SU-DHL-6 (cell line): ENCODE data around the gene CDKAL1.

ENCODE experiments used
- H2AFZ ChIP-seq: fragments of 200-600 bp; sonication (generic); 2 replicates; pipeline ENCODE4 v1.6.1; 2014; ENCODE audit warnings: low read depth, mild to moderate bottlenecking, moderate library complexity, mixed read lengths, antibody characterized with exemption, low read length; ENCODE audit not compliant: severe bottlenecking
- H3F3A ChIP-seq: fragments of 200-600 bp; shearing (Covaris generic); 2 replicates; pipeline ENCODE4 v1.6.0; 2016; ENCODE audit warnings: antibody characterized with exemption, mild to moderate bottlenecking; ENCODE audit not compliant: insufficient read depth
- H3K27ac ChIP-seq: fragments of 200-600 bp; sonication (generic); 2 replicates; pipeline ENCODE4 v1.5.1; 2016; ENCODE audit warnings: low read depth, mild to moderate bottlenecking, low read length, moderate library complexity, mixed read lengths
- H3K27me3 ChIP-seq: fragments of 200-600 bp; sonication (generic), shearing (Covaris generic); 2 replicates; pipeline ENCODE4 v1.6.0; 2014; ENCODE audit warnings: mild to moderate bottlenecking, low read length
- H3K36me3 ChIP-seq: fragments of 200-600 bp; sonication (generic); 2 replicates; pipeline ENCODE4 v1.6.1; 2014; ENCODE audit warnings: mild to moderate bottlenecking, low read length, mixed read lengths
- H3K4me2 ChIP-seq: fragments of 300-600, 200-600 bp; shearing (Covaris generic), sonication (generic); 2 replicates; pipeline ENCODE4 v1.6.0; 2014; ENCODE audit warnings: low read length, low read depth, mild to moderate bottlenecking; ENCODE audit not compliant: poor library complexity, severe bottlenecking
- H3K4me3 ChIP-seq: fragments of 200-600 bp; sonication (generic); 2 replicates; pipeline ENCODE4 v1.5.1; 2014; ENCODE audit warnings: antibody characterized with exemption, low read length, mild to moderate bottlenecking, mixed read lengths; ENCODE audit not compliant: insufficient read depth, poor library complexity, severe bottlenecking
- H3K79me2 ChIP-seq: fragments of 200-600 bp; sonication (generic); 2 replicates; pipeline ENCODE4 v1.6.1; 2014; ENCODE audit warnings: mild to moderate bottlenecking, low read length, moderate library complexity; ENCODE audit not compliant: insufficient read depth
- H3K9ac ChIP-seq: fragments of 200-600 bp; sonication (generic); 2 replicates; pipeline ENCODE4 v1.7.0; 2014; ENCODE audit warnings: mild to moderate bottlenecking, low read length
- H3K9me2 ChIP-seq: fragments of 200-600 bp; sonication (generic); replicated peaks from 2 replicates; pipeline ENCODE4 v1.6.1; 2014; ENCODE audit warnings: low read length; ENCODE audit not compliant: insufficient read depth
- H3K9me3 ChIP-seq: fragments of 200-600 bp; sonication (generic); 2 replicates; pipeline ENCODE4 v1.6.1; 2014; ENCODE audit warnings: low read length, mixed read lengths; ENCODE audit not compliant: insufficient read depth
- H4K20me1 ChIP-seq: fragments of 200-600 bp; sonication (generic); 2 replicates; pipeline ENCODE4 v1.6.1; 2014; ENCODE audit warnings: low read depth, mild to moderate bottlenecking, antibody characterized with exemption, low read length, moderate library complexity, mixed read lengths
- CTCF ChIP-seq: fragments of 200-600 bp; sonication (generic); IDR thresholded peaks from one replicate; pipeline ENCODE4 v1.5.1; 2017; ENCODE audit warnings: antibody characterized with exemption, mild to moderate bottlenecking, low read length, moderate library complexity; ENCODE audit not compliant: insufficient read depth, poor library complexity, severe bottlenecking
- EZH2phosphoT487 ChIP-seq: fragments of 200-600 bp; sonication (generic), shearing (Covaris generic); conservative IDR thresholded peaks from 2 replicates; pipeline ENCODE4 v1.6.1; 2018; ENCODE audit warnings: mild to moderate bottlenecking, antibody characterized with exemption, low read length, moderate library complexity, mixed read lengths

The CDKAL1 gene

GRCh38 chr6:20600831-20601230, 66.6 kb downstream of the CDKAL1 start:
- no peaks in the 10 kb centered on the region for H3K79me2 ChIP-seq
- no peak overlapping the region for H2AFZ ChIP-seq
- H3K4me2 ChIP-seq = no peak overlapping the region
- no peak overlapping the region for H3K27ac ChIP-seq
- H3K4me3 ChIP-seq = no peak overlapping the region
- TF ChIP-seq EZH2phosphoT487 = no peak
- TF ChIP-seq CTCF = no peak
- H3K9me3 ChIP-seq = no peaks in the 10 kb centered on the region
- H3F3A ChIP-seq = no peaks in the 10 kb centered on the region; the same call in 1 of the 2 replicates
- no peaks in the 10 kb centered on the region for H3K9me2 ChIP-seq
- H4K20me1 ChIP-seq = no peaks in the 10 kb centered on the region
- H3K36me3 ChIP-seq = peaks cover 5% of the 10 kb centered on the region; the same call in 1 of the 2 replicates
- no peak overlapping the region for H3K9ac ChIP-seq
- H3K27me3 ChIP-seq = no peaks in the 10 kb centered on the region

GRCh38 chr6:20604159-20604558, 69.9 kb downstream of the CDKAL1 start:
- TF ChIP-seq EZH2phosphoT487 = no peak
- TF ChIP-seq CTCF = no peak
- Histone ChIP-seq H3K27ac (no peak overlapping the region), H3K27me3 (no peaks in the 10 kb centered on the region), H4K20me1 (peaks cover 3% of the 10 kb centered on the region; the same call in 1 of the 2 replicates), H3K4me3 (no peak overlapping the region), H3K9me2 (no peaks in the 10 kb centered on the region), H3K9me3 (no peaks in the 10 kb centered on the region), H3K36me3 (no peaks in the 10 kb centered on the region; the same call in 1 of the 2 replicates), H3K4me2 (no peak overlapping the region), H3K79me2 (no peaks in the 10 kb centered on the region), H3K9ac (no peak overlapping the region), H3F3A (no peaks in the 10 kb centered on the region; the same call in 1 of the 2 replicates), H2AFZ (no peak overlapping the region)

- TF ChIP-seq CTCF (no peak), EZH2phosphoT487 (no peak)
- peaks cover 3% of the 10 kb centered on the region; the same call in 1 of the 2 replicates for H4K20me1 ChIP-seq
These were observed 70.8 kb downstream of the CDKAL1 start for GRCh38 chr6:20605061-20605460.

More at GRCh38 chr6:20605061-20605460, 70.8 kb downstream of the CDKAL1 start:
- Histone ChIP-seq H3K27me3 (no peaks in the 10 kb centered on the region), H3K36me3 (no peaks in the 10 kb centered on the region), H3F3A (no peaks in the 10 kb centered on the region), H3K79me2 (no peaks in the 10 kb centered on the region), H3K9me2 (no peaks in the 10 kb centered on the region), H3K9ac (no peak overlapping the region), H3K27ac (no peak overlapping the region), H3K9me3 (no peaks in the 10 kb centered on the region; the same call in 1 of the 2 replicates), H3K4me2 (no peak overlapping the region), H3K4me3 (no peak overlapping the region), H2AFZ (no peak overlapping the region)
